Bronchial epithelial cell (primary cell): Measurements from ENCODE around the gene SKOR2. TPM values are rescaled to one million over a fixed set of nuclear protein-coding genes. Genes with fewer than 3 reads are reported as not detected.

Source experiments
- total RNA-seq: library from RNA; depleted of rRNA; stranded (reverse); fragments of >200 nt; gene quantifications from 2 replicates; pipeline ENCODE4 v1.2.1, GENCODE V29; 2014

SKOR2 gene
- total RNA-seq, 1 donor from 2014 or later = not detected

Other genes with a start within 250 kb of the SKOR2 start
- gene ELOA2, start 216.0 kb downstream of the SKOR2 start, total RNA-seq = not detected in 2 replicates
- 12.6 and 18.2 TPM in 2 replicates for gene HDHD2, start 101.2 kb downstream of the SKOR2 start, total RNA-seq
- 14.7 and 38.7 TPM in 2 replicates for gene IER3IP1, start 75.3 kb downstream of the SKOR2 start, total RNA-seq